ENCODE data around the gene TCERG1L. TPM values are rescaled to one million over a fixed set of nuclear protein-coding genes. Genes with fewer than 3 reads are reported as not detected.

Gene TCERG1L
- total RNA-seq, 1 donor from 2014 or later, result 3.5 TPM

DNA sequence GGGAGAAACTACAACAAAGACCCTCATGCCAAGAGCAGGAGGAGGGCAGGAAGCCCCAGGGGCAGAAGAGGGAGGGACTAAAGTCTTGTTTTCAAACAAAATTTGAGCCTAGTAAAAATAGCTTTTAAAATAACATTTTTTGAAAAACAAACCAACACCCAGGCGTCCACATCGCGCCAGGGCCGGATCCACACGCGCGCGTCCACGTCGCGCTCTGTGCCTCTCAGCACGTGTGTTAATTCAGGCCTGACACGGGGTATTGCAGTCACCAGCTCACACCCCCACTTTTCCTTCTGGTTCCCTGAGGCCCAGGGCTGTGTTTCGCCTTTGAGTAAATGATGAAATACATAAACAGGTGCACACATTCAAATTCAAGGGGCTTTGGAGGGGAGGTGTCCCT is 196.2 kb downstream of the TCERG1L start:
- H3K4me1 Mint-ChIP-seq (ENCODE audit: low read depth, unreplicated experiment), result no peaks in the 10 kb centered on the region
- no peaks in the 10 kb centered on the region for H3K27me3 Mint-ChIP-seq (ENCODE audit: low read depth, unreplicated experiment)
- H3K4me3 Mint-ChIP-seq (ENCODE audit: unreplicated experiment), result no peak overlapping the region
- no peak for TF ChIP-seq EZH2 (IDR thresholded peaks at IDR 0.05; ENCODE audit: insufficient read depth, low read length)
- TF ChIP-seq, protein P1, sequence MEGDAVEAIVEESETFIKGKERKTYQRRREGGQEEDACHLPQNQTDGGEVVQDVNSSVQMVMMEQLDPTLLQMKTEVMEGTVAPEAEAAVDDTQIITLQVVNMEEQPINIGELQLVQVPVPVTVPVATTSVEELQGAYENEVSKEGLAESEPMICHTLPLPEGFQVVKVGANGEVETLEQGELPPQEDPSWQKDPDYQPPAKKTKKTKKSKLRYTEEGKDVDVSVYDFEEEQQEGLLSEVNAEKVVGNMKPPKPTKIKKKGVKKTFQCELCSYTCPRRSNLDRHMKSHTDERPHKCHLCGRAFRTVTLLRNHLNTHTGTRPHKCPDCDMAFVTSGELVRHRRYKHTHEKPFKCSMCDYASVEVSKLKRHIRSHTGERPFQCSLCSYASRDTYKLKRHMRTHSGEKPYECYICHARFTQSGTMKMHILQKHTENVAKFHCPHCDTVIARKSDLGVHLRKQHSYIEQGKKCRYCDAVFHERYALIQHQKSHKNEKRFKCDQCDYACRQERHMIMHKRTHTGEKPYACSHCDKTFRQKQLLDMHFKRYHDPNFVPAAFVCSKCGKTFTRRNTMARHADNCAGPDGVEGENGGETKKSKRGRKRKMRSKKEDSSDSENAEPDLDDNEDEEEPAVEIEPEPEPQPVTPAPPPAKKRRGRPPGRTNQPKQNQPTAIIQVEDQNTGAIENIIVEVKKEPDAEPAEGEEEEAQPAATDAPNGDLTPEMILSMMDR (IDR thresholded peaks at IDR 0.05; ENCODE audit: insufficient read depth, low read depth, low read length), result no peak
- no peak overlapping the region for H3K4me2 ChIP-seq (ENCODE audit: low read length)
- peaks cover 7% of the 10 kb centered on the region for H3K9me3 Mint-ChIP-seq (ENCODE audit: unreplicated experiment)
- H3K9ac ChIP-seq (ENCODE audit: low read length), result no peak overlapping the region
- no peaks in the 10 kb centered on the region for H3K36me3 Mint-ChIP-seq (ENCODE audit: low read depth, unreplicated experiment)
- H3K9me3 ChIP-seq (ENCODE audit: insufficient read depth, low read depth, low read length), result peaks cover under 1% of the 10 kb centered on the region
- no peaks in the 10 kb centered on the region for H4K20me1 ChIP-seq (ENCODE audit: insufficient read depth, low read length)
- FAIRE-seq (no peak), DNase-seq (ENCODE audit: low read depth) (no peak)
- H3K79me2 ChIP-seq (ENCODE audit: insufficient read depth, low read length), result no peaks in the 10 kb centered on the region
- H3K27me3 ChIP-seq (ENCODE audit: insufficient read depth, low read length), result no peaks in the 10 kb centered on the region
- no peak overlapping the region for H3K4me3 ChIP-seq (ENCODE audit: insufficient read depth, low read depth, low read length)
- H3K27ac ChIP-seq (ENCODE audit: low read depth, low read length), result no peak overlapping the region
- H3K4me1 ChIP-seq (ENCODE audit: insufficient read depth, low read length), result no peaks in the 10 kb centered on the region
- no peak overlapping the region for H2AFZ ChIP-seq (ENCODE audit: low read depth, low read length)
- no peaks in the 10 kb centered on the region for H3K36me3 ChIP-seq (ENCODE audit: insufficient read depth, low read length)
- no peak overlapping the region for H3K27ac Mint-ChIP-seq (ENCODE audit: unreplicated experiment)

DNA sequence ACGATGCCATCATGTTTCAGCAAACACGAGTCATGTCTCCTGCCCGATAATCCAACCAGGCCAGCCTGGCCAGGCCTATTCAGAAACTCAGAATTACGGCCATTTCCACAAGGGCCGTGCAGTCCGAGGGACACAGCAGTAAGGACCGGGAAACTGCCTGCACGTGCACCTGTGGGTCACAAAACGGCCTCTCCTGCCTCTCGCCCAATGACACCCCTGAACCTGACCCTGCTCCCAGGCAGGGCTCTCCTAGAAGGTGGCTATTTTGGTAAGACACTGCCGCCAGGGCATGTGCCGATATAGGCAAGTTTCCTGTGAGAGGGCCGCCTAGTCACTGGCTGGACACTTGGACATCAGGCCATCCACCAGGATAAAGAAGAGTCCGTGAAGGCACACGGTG is 196.7 kb downstream of the TCERG1L start:
- Mint-ChIP-seq H3K27me3 (ENCODE audit: low read depth, unreplicated experiment) (no peaks in the 10 kb centered on the region), H3K36me3 (ENCODE audit: low read depth, unreplicated experiment) (no peaks in the 10 kb centered on the region), H3K9me3 (ENCODE audit: unreplicated experiment) (peaks cover 5% of the 10 kb centered on the region), H3K27ac (ENCODE audit: unreplicated experiment) (no peak overlapping the region), H3K4me1 (ENCODE audit: low read depth, unreplicated experiment) (no peaks in the 10 kb centered on the region), H3K4me3 (ENCODE audit: unreplicated experiment) (no peak overlapping the region)
- Histone ChIP-seq H3K36me3 (ENCODE audit: insufficient read depth, low read length) (no peaks in the 10 kb centered on the region), H4K20me1 (ENCODE audit: insufficient read depth, low read length) (no peaks in the 10 kb centered on the region), H2AFZ (ENCODE audit: low read depth, low read length) (no peak overlapping the region), H3K4me2 (ENCODE audit: low read length) (no peak overlapping the region), H3K27me3 (ENCODE audit: insufficient read depth, low read length) (no peaks in the 10 kb centered on the region), H3K79me2 (ENCODE audit: insufficient read depth, low read length) (no peaks in the 10 kb centered on the region), H3K4me1 (ENCODE audit: insufficient read depth, low read length) (no peaks in the 10 kb centered on the region), H3K4me3 (ENCODE audit: insufficient read depth, low read depth, low read length) (no peak overlapping the region), H3K9me3 (ENCODE audit: insufficient read depth, low read depth, low read length) (no peaks in the 10 kb centered on the region), H3K9ac (ENCODE audit: low read length) (no peak overlapping the region), H3K27ac (ENCODE audit: low read depth, low read length) (no peak overlapping the region)
- TF ChIP-seq, protein P1 (IDR thresholded peaks at IDR 0.05; ENCODE audit: insufficient read depth, low read depth, low read length), result no peak
- no peak for TF ChIP-seq EZH2 (IDR thresholded peaks at IDR 0.05; ENCODE audit: insufficient read depth, low read length)
- FAIRE-seq (no peak), DNase-seq (ENCODE audit: low read depth) (no peak)

DNA sequence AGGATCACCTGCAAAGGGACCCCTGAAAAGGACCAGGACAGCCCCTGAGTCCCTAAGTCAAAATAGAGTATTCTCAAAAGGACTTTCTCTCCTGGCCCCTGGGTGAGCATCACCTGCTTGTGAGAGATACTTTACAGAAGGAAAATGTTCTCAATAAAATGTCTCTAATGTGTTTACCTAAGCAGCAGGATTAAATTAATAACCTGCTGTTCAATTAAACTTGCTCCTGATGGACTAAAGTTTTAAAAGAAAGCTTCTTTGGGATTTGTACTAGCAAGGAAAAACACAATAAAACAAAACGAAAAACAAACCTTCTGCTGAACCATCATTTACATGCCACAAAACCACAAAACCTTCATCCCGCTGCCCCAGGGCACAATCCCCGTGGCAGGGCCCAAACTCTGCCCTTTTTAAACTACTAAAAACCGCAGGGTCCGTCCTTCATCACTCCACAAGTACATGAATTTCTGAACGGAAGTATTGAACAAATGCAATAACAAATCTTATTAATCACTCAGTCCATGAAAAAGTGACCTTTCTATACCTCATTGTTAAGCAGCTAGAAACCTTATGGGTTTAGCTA is 197.7 kb downstream of the TCERG1L start:
- Mint-ChIP-seq H3K27ac (ENCODE audit: unreplicated experiment) (no peak overlapping the region), H3K27me3 (ENCODE audit: low read depth, unreplicated experiment) (peaks cover 2% of the 10 kb centered on the region), H3K4me3 (ENCODE audit: unreplicated experiment) (no peak overlapping the region), H3K4me1 (ENCODE audit: low read depth, unreplicated experiment) (no peaks in the 10 kb centered on the region), H3K36me3 (ENCODE audit: low read depth, unreplicated experiment) (no peaks in the 10 kb centered on the region), H3K9me3 (ENCODE audit: unreplicated experiment) (peaks cover 9% of the 10 kb centered on the region)
- Histone ChIP-seq H3K9me3 (ENCODE audit: insufficient read depth, low read depth, low read length) (peaks cover 3% of the 10 kb centered on the region), H4K20me1 (ENCODE audit: insufficient read depth, low read length) (no peaks in the 10 kb centered on the region), H3K4me2 (ENCODE audit: low read length) (no peak overlapping the region), H3K36me3 (ENCODE audit: insufficient read depth, low read length) (no peaks in the 10 kb centered on the region), H3K79me2 (ENCODE audit: insufficient read depth, low read length) (no peaks in the 10 kb centered on the region), H3K27me3 (ENCODE audit: insufficient read depth, low read length) (no peaks in the 10 kb centered on the region), H2AFZ (ENCODE audit: low read depth, low read length) (no peak overlapping the region), H3K27ac (ENCODE audit: low read depth, low read length) (no peak overlapping the region), H3K9ac (ENCODE audit: low read length) (no peak overlapping the region), H3K4me1 (ENCODE audit: insufficient read depth, low read length) (no peaks in the 10 kb centered on the region), H3K4me3 (ENCODE audit: insufficient read depth, low read depth, low read length) (no peak overlapping the region)
- FAIRE-seq (no peak), DNase-seq (ENCODE audit: low read depth) (no peak)
- TF ChIP-seq EZH2 (IDR thresholded peaks at IDR 0.05; ENCODE audit: insufficient read depth, low read length), result no peak
- TF ChIP-seq, protein P1 (IDR thresholded peaks at IDR 0.05; ENCODE audit: insufficient read depth, low read depth, low read length), result no peak
